ENCODE measurements around the gene HS6ST3.
"Not testable (repeated sequence)": the region's sequence is repeated elsewhere in the genome, so short reads cannot be mapped to it uniquely, and the experiment has no call there.

HS6ST3 gene

DNA sequence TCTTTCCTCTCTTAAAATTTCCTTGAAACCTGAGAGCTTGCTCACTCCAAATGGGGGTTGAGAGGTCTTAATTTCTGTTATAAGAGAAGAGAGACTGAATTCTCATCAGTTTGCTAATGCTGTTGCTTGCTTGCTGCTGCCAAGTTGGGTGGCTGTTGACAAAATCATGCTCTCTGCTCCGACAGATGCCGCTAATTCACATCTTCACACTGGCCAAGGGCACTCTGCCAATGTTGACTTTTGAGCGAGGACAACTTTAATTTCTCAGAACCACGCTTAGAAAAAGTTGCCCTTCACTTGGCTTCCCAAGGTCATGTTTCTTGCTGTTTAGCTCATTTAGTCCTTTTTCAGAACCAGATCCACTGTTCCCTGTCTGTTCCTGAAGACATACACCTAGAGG, 402.9 kb downstream of the HS6ST3 start:
- Mint-ChIP-seq H3K4me1 (ENCODE audit: low read depth) (no peaks in the 10 kb centered on the region), H3K27me3 (no peaks in the 10 kb centered on the region), H3K4me3 (no peak overlapping the region), H3K9me3 (peaks cover 67% of the 10 kb centered on the region), H3K27ac (no peak overlapping the region), H3K36me3 (ENCODE audit: low read depth) (no peaks in the 10 kb centered on the region)
- intact Hi-C loops (cut with micrococcal nuclease): no loop called here

DNA sequence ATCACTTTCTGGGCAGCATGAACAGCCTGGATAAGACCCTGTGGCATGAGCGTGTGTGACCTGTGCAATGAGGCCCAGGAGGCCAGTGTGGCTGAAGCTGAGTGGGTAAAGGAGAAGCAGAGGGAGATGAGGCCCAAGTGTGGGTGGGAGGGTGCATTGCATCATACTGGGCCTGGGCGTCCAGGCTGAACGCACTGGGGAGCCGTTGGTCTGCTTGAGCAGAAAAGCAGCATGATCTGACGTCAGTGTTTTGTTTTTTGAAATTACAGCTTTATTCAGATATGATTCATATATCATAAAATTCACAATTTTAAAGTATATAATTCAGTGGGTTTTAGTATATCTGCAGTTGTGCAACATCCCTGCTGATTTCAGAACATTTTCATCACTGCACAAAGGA, 409.7 kb downstream of the HS6ST3 start:
- no peaks in the 10 kb centered on the region for H3K36me3 Mint-ChIP-seq (ENCODE audit: low read depth)
- peaks cover 47% of the 10 kb centered on the region for H3K9me3 Mint-ChIP-seq
- H3K4me3 Mint-ChIP-seq: no peak overlapping the region
- intact Hi-C loops (cut with micrococcal nuclease): no loop called here
- no peaks in the 10 kb centered on the region for H3K4me1 Mint-ChIP-seq (ENCODE audit: low read depth)
- H3K27ac Mint-ChIP-seq: no peak overlapping the region
- no peaks in the 10 kb centered on the region for H3K27me3 Mint-ChIP-seq

DNA sequence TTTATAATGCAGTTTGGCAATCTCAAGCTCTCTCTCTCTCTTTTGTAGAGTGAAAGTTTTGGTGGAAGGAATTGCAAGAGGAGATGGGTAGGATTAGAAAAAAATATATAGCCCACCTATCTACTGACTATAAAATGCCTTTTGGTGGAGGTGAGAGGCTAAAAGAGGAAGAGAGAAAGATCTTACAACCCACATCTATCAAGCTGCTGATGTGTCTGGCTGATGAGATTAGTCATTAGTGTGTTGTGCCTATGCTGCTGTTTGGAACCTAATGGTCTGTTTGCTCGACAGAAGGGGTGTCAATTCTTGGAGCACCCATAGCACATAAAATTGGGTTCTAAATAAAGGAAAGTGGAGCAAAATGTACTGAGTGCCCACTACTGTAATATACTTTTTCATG, 411.0 kb downstream of the HS6ST3 start:
- Mint-ChIP-seq H3K36me3 (ENCODE audit: low read depth) (no peaks in the 10 kb centered on the region), H3K4me3 (no peak overlapping the region), H3K27ac (no peak overlapping the region), H3K4me1 (ENCODE audit: low read depth) (no peaks in the 10 kb centered on the region), H3K27me3 (no peaks in the 10 kb centered on the region), H3K9me3 (peaks cover 34% of the 10 kb centered on the region)
- intact Hi-C loops (cut with micrococcal nuclease): no loop called here

DNA sequence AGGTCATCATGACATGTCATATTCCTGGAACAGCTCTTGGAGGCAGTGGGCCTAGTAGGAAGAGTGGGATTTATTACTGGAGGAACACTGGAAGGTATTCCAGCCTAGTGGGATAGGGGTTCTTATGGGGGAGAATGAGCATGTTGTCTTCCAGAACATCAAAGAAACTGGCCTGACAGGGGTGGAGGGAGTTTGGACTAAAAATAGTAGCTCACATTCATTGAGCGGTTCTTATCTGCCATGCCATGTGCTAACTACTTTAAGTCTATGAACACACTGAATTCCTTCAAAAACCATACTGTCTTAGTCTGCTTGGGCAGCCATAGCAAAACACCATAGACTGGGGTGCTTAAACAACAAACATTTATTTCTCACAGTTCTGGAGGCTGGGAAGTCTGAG, 413.6 kb downstream of the HS6ST3 start:
- Mint-ChIP-seq H3K36me3 (ENCODE audit: low read depth) (no peaks in the 10 kb centered on the region), H3K4me1 (ENCODE audit: low read depth) (no peaks in the 10 kb centered on the region), H3K9me3 (peaks cover 9% of the 10 kb centered on the region), H3K4me3 (no peak overlapping the region), H3K27ac (no peak overlapping the region), H3K27me3 (no peaks in the 10 kb centered on the region)
- intact Hi-C loops (cut with micrococcal nuclease): no loop called here

DNA sequence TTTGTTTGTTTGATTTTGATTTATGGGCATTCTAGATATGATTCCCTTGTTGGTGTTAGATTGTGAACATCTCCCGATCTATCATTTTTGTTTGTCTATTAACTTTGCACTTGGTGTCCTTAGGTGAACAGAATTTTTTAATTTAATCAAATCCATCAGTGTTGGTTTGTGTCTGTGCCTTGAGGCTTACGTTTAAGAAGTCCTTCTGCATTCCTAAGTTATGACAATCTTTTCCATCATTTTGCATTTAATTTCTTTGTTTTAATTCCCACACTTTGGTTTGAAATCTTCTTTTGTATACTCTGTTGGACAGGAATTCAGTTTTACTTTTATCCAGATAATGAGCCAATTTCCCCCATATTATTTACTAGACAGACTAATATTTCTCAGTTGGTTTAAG, 421.7 kb downstream of the HS6ST3 start:
- Mint-ChIP-seq H3K27me3 (no peaks in the 10 kb centered on the region), H3K4me3 (no peak overlapping the region), H3K36me3 (ENCODE audit: low read depth) (no peaks in the 10 kb centered on the region), H3K4me1 (ENCODE audit: low read depth) (no peaks in the 10 kb centered on the region), H3K27ac (no peak overlapping the region), H3K9me3 (peaks cover 8% of the 10 kb centered on the region)
- intact Hi-C loops (cut with micrococcal nuclease): no loop called here

DNA sequence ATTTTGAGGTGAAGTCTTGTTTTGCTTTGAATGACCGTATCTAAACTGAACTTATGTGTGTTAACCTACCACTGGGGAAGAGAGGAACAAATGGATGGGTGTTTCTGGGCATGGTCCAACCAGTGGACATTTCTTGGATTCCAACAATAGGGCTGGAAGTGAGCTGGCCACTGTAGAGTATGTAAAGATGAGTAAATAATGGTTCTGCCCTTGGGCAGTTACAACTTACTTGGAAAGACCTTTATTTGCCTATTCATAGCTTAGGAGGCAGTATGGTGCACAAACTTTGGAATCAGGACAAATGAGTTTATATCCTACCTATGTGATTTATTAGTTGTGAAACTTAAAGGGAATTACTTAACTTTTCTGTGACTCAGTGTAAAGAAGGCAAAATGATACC, 429.5 kb downstream of the HS6ST3 start:
- no peak overlapping the region for H3K27ac Mint-ChIP-seq
- intact Hi-C loops (cut with micrococcal nuclease): no loop called here
- H3K4me3 Mint-ChIP-seq: no peak overlapping the region

DNA sequence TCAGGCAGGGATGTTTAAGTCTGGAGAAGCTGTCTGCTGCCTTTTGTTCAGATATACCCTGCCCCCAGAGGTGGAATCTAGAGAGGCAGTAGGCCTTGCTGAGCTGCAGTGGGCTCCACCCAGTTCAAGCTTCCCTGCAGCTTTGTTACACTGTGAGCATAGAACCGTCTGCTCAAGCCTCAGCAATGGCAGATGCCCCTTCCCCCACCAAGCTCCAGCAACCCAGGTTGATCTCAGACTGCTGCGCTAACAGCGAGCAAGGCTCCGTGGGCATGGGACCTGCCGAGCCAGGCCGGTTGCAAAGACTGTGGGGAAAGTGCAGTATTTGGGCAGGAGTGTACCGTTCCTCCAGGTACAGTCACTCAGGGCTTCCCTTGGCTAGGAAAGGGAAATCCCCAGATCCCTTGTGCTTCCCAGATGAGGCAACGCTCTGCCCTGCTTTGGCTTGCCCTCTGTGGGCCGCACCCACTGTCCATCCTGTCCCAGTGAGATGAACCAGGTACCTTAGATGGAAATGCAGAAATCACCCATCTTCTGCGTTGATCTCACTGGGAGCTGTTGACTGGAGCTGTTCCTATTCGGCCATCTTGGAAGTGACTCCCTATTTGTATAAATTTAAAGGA, 434.6 kb downstream of the HS6ST3 start:
- H3K4me3 Mint-ChIP-seq; H3K27me3 Mint-ChIP-seq; H3K36me3 Mint-ChIP-seq (ENCODE audit: low read depth); H3K4me1 Mint-ChIP-seq (ENCODE audit: low read depth); H3K27ac Mint-ChIP-seq; intact Hi-C loops (cut with micrococcal nuclease): not testable (repeated sequence)
- peaks cover 43% of the 10 kb centered on the region for H3K9me3 Mint-ChIP-seq

More for the DNA sequence above, 429.5 kb downstream of the HS6ST3 start:
- Mint-ChIP-seq H3K36me3 (ENCODE audit: low read depth) (no peaks in the 10 kb centered on the region), H3K9me3 (peaks cover 40% of the 10 kb centered on the region), H3K27me3 (no peaks in the 10 kb centered on the region), H3K4me1 (ENCODE audit: low read depth) (no peaks in the 10 kb centered on the region)

DNA sequence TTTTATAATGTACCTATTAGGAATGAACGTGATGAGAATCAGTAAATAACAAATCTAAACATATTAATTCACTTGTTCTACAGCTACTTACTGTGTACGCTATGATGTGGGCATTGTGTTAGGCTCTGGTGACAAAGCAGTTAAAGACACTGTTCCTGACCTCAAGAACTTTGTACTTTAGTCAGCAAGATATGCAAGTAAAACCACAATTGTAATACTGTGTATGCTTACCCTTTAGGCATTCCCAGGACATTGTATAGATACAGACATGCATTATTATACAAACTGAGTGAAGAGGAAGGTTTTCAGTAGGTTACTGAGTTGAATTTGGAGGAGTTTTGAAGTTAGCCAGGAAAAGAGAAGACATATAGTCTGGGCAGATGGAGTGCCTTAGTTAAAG, 435.8 kb downstream of the HS6ST3 start:
- H3K4me3 Mint-ChIP-seq: no peak overlapping the region
- no peaks in the 10 kb centered on the region for H3K4me1 Mint-ChIP-seq (ENCODE audit: low read depth)
- no peaks in the 10 kb centered on the region for H3K36me3 Mint-ChIP-seq (ENCODE audit: low read depth)
- intact Hi-C loops (cut with micrococcal nuclease): no loop called here
- H3K9me3 Mint-ChIP-seq: peaks cover 43% of the 10 kb centered on the region
- H3K27ac Mint-ChIP-seq: no peak overlapping the region
- no peaks in the 10 kb centered on the region for H3K27me3 Mint-ChIP-seq

DNA sequence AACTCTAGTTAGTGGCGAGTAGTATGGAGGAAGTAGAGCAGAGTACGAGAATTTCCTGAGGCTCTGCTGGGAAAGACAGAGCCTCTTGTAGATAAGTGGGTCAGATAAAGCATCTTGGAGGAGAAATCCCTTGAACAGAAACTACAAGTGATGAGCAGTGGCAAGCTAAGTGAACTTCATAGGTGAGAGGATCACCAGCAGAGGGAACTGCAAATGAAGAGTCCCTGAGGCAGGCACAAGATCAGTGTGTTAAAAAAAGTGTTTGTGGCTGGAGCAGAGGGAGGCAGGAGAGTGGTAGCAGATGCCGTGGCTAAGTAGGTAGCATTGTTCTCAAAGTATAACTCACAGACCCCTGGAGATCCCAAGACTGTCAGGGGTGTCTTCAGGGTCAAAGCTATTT, 437.6 kb downstream of the HS6ST3 start:
- intact Hi-C loops (cut with micrococcal nuclease): no loop called here
- no peaks in the 10 kb centered on the region for H3K4me1 Mint-ChIP-seq (ENCODE audit: low read depth)
- H3K36me3 Mint-ChIP-seq (ENCODE audit: low read depth): no peaks in the 10 kb centered on the region
- peaks cover 40% of the 10 kb centered on the region for H3K9me3 Mint-ChIP-seq
- no peaks in the 10 kb centered on the region for H3K27me3 Mint-ChIP-seq
- H3K4me3 Mint-ChIP-seq: no peak overlapping the region
- no peak overlapping the region for H3K27ac Mint-ChIP-seq

DNA sequence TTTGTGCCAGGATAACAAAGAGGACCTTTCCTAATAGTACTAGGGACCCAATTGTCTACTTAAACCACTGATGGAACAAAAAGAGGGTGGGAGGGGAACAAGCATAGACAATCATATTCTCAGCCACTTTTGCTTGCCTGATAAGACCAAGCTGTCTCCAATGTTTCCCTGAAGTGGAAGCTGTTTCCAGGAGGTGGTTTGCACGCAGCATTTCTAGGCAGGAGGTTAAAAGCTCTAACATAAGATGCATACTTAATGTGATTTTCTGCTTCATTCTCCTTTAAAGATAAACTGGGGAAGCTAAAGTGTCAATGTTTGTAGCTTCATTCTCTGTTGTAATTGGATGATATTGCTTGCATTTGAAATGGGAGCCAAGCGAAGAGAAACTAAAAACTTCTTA, 442.9 kb downstream of the HS6ST3 start:
- H3K27me3 Mint-ChIP-seq: no peaks in the 10 kb centered on the region
- intact Hi-C loops (cut with micrococcal nuclease): no loop called here
- no peak overlapping the region for H3K27ac Mint-ChIP-seq
- H3K4me1 Mint-ChIP-seq (ENCODE audit: low read depth): no peaks in the 10 kb centered on the region
- H3K4me3 Mint-ChIP-seq: no peak overlapping the region
- no peaks in the 10 kb centered on the region for H3K36me3 Mint-ChIP-seq (ENCODE audit: low read depth)
- H3K9me3 Mint-ChIP-seq: peaks cover 37% of the 10 kb centered on the region

DNA sequence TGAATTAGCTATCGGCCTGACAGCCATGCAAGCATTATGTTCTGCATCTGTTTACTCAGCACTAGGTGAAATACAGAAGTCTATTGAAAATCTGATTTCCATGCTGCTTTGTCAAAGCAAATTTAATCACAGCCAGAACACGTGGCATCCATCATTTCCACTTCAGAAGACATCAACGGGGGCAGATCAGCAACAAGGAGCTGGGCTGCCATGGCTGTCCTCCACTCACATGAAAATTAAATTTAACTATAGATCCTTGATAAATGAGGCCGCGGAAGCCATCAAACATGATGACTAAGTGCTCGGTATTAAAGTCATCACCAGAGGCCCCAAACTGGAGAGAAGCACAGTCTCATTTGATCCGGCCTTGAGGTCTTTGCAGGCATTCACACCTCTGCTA, 443.5 kb downstream of the HS6ST3 start:
- Mint-ChIP-seq H3K4me3 (no peak overlapping the region), H3K27me3 (no peaks in the 10 kb centered on the region), H3K36me3 (ENCODE audit: low read depth) (no peaks in the 10 kb centered on the region), H3K4me1 (ENCODE audit: low read depth) (no peaks in the 10 kb centered on the region), H3K9me3 (peaks cover 37% of the 10 kb centered on the region), H3K27ac (no peak overlapping the region)
- intact Hi-C loops (cut with micrococcal nuclease): no loop called here

DNA sequence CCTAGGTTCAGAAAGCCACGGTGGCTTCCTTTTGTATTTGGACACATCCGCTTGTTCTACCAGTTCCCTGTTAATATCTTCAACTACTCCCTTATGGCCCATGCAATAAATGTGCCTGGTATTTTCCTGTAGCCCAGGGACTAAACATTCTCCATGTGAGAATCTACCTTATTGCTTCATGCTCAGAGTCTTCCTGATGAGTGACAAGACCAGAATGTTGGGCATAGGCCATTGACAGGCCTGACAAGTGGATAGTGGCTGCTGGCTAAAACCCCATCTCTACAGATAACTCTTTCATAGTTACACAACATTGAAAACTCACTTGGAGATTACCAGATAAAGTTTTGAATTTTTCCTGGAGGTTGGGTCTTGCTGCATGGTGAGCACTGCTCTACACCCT, 449.9 kb downstream of the HS6ST3 start:
- intact Hi-C loops (cut with micrococcal nuclease): no loop called here
- H3K27ac Mint-ChIP-seq: no peak overlapping the region
- peaks cover 5% of the 10 kb centered on the region for H3K9me3 Mint-ChIP-seq
- H3K4me3 Mint-ChIP-seq: no peak overlapping the region
- H3K36me3 Mint-ChIP-seq (ENCODE audit: low read depth): no peaks in the 10 kb centered on the region
- H3K4me1 Mint-ChIP-seq (ENCODE audit: low read depth): no peaks in the 10 kb centered on the region
- no peaks in the 10 kb centered on the region for H3K27me3 Mint-ChIP-seq

DNA sequence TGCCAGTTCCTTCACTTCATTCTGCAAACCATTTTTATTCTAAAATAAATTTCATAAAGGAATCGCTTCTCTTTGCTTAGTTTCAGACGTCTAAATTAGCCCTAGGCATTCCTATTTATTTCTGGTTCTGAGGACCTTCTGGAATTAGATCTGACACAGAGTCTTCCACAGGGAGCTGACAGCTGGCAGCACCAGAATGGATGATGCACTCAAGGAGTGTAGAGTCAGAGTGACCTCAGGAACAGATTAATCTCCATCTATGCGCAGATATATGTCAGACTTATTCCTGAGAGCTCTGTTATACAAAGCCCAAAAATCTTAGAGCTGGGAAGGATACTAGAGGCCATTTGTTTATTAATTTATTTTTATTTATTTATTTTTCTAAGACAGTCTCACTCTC, 450.8 kb downstream of the HS6ST3 start:
- no peaks in the 10 kb centered on the region for H3K27me3 Mint-ChIP-seq
- no peaks in the 10 kb centered on the region for H3K9me3 Mint-ChIP-seq
- intact Hi-C loops (cut with micrococcal nuclease): no loop called here
- no peak overlapping the region for H3K4me3 Mint-ChIP-seq
- no peak overlapping the region for H3K27ac Mint-ChIP-seq
- no peaks in the 10 kb centered on the region for H3K36me3 Mint-ChIP-seq (ENCODE audit: low read depth)
- no peaks in the 10 kb centered on the region for H3K4me1 Mint-ChIP-seq (ENCODE audit: low read depth)

DNA sequence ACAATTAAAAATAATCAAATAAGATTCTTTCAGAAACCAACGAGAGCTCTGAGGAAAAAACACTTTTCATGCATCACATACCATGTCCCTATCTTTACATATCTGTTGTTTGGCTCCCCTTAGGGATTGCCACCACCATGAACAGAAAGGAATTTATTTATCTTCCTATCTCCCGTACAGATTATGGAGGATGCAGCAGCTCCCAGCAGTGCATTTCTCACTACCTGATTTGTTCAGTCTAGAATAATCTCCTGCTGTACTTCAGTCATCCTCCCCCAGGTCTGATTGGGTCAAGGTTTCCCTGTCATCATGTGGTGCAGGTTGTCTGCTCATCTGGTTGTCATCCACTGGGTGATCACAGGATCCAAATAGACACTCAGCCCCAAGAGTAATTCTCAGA, 453.1 kb downstream of the HS6ST3 start:
- Mint-ChIP-seq H3K36me3 (ENCODE audit: low read depth) (no peaks in the 10 kb centered on the region), H3K27me3 (no peaks in the 10 kb centered on the region), H3K4me3 (no peak overlapping the region), H3K4me1 (ENCODE audit: low read depth) (no peaks in the 10 kb centered on the region), H3K9me3 (peaks cover 3% of the 10 kb centered on the region), H3K27ac (no peak overlapping the region)
- intact Hi-C loops (cut with micrococcal nuclease): no loop called here

DNA sequence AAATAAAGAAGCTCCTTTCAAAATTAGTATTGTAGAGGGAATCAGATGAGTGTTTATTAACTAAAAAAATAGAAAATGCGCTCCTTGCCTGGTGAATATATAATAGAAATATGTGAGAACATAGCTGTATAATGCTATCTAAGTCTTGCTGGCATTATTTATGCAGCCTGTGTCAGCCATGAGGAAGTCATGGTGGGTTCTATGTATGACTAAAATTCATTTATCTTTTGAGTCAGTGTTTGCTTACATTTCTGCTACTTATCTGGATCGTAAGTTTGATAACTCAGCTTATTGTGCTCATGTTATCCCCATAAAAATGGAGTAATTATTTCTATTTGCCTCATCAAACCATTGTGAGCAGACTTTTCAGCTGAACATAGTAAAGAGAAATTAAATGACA, 455.1 kb downstream of the HS6ST3 start:
- Mint-ChIP-seq H3K4me1 (ENCODE audit: low read depth) (no peaks in the 10 kb centered on the region), H3K9me3 (peaks cover 20% of the 10 kb centered on the region)
- intact Hi-C loops (cut with micrococcal nuclease): no loop called here

More for the DNA sequence above, 455.1 kb downstream of the HS6ST3 start:
- Mint-ChIP-seq H3K27me3 (no peaks in the 10 kb centered on the region), H3K4me3 (no peak overlapping the region), H3K27ac (no peak overlapping the region), H3K36me3 (ENCODE audit: low read depth) (no peaks in the 10 kb centered on the region)
